Prostate gland (tissue), 2 donors: Measurements from ENCODE around the gene PPP2R5A.

ENCODE experiments used
- POLR2AphosphoS5 ChIP-seq: sonication (generic); formaldehyde crosslinking; IDR thresholded peaks from one replicate; pipeline ENCODE4 v1.6.1; 2017; ENCODE audit warnings: antibody characterized with exemption
- TF ChIP-seq, protein P1 (sequence below), 4 experiments: fragments of 200-600 bp in 2 of 4; fragments of 450-650 bp in 2 of 4; sonication (generic) in 2 of 4; IDR thresholded peaks; 1 replicate in 3 of 4; 2 replicates in 1 of 4; pipeline ENCODE4 v1.5.1; 2016 to 2019; ENCODE audit warnings: antibody characterized with exemption in 4 of 4, mild to moderate bottlenecking in 2 of 4, moderate library complexity in 2 of 4

DNA sequence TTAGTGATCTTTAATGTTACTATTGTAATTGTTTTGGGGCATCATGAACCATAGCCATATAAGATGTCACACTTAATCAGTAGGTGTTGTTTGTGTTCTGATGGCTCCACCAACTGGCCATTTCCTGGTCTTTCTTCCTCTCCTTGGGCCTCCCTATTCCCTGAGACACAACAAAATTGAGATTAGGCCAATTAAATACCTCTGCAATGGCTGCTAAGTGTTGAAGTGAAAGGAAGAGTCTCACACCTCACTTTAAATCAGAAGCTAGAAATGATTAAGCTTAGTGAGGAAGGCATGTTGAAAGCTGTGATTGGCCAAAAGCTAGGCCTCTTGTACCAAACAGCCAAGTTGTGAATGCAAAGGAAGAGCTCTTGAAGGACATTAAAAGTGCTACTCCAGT lies 30.7 kb downstream of the PPP2R5A start:
- TF ChIP-seq, protein P1, sequence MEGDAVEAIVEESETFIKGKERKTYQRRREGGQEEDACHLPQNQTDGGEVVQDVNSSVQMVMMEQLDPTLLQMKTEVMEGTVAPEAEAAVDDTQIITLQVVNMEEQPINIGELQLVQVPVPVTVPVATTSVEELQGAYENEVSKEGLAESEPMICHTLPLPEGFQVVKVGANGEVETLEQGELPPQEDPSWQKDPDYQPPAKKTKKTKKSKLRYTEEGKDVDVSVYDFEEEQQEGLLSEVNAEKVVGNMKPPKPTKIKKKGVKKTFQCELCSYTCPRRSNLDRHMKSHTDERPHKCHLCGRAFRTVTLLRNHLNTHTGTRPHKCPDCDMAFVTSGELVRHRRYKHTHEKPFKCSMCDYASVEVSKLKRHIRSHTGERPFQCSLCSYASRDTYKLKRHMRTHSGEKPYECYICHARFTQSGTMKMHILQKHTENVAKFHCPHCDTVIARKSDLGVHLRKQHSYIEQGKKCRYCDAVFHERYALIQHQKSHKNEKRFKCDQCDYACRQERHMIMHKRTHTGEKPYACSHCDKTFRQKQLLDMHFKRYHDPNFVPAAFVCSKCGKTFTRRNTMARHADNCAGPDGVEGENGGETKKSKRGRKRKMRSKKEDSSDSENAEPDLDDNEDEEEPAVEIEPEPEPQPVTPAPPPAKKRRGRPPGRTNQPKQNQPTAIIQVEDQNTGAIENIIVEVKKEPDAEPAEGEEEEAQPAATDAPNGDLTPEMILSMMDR (IDR thresholded peaks at IDR 0.05), result no peak
- no peak for TF ChIP-seq POLR2AphosphoS5
